GM19372 (cell line): ENCODE data around the gene EPS8L3.

Experiments
- ATAC-seq: cut with Tn5 transposase; IDR thresholded peaks from one replicate; pipeline ENCODE4 v1.9.1; 2021; ENCODE audit warnings: mild to moderate bottlenecking, low read depth, moderate library complexity; ENCODE audit not compliant: unreplicated experiment

The EPS8L3 gene

DNA sequence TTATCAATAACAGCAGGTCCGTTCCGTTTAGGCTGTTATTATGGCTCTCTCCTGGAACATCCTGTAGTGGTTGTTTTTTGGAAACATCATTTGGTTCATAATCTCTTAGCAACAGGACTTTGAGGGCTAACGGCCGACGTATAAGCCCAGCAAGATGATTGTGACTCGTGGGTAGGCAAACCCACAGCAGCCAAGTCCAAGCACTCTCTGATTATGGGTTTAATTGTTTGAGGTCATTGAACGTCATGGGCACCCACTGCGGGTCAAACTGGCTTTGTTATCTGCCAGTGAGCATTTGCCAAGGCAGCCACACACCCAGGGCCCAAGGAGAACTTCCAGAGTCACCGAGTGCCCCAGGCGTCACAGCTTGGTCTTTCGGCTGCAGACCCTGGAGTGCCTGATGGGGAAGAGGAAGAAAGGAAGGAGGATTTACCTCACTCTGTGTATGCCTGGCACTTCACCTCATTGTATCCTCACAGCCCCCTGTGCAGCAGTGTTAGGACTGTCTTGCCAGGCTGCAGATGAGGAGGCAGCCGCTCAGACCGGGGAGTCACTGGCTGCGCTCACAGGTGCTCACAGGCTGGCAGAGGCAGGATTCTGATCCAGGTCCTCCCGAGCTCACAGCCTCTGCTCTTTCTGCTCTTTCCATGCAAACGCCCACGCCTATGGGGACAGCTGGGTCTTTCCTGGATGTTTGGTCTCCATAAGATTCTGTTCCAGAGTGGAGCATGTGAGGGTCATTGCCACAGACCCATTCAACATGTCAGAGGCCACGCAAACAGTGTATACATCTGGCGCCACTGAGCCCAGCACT, 30.8 kb upstream of the EPS8L3 start:
- ATAC-seq = no peak

DNA sequence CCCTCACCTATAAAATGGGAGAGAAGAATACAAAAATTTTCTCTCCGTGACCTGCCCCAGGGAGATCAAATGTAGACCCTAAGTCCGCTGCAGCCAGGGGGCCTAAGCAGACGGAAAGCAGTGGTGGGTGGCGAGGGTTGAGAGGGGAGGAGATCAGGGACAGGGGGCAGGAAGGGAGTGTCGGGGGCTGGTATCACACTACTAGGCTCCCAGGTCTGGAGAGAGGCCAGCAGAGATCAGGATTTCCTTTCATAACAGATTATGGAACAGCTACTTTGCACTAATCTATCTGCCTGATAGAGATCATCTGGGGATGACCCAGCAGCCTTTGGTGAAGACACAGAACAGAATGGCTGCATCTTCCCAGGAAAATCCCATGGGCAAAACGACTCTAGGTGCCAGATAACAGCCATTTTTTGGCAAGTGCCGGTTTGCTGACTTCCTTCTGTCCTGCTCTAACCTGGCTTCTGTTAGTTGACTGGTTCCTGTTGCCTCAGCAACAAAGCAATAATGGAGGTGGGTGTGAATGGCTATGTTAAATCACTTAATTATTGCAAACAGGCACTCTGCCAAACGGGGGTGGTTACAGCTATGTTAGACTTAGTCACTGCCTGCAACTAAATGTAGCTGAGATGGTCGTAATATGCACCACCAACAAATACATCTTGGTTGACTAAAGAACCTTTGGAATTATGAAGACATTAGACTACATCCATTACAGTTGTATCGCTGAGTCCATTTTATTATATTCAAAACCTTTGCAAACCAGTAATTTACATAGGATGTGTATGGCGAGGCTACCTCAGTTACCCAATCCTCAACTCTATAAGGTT, 30.0 kb upstream of the EPS8L3 start:
- ATAC-seq = no peak

DNA sequence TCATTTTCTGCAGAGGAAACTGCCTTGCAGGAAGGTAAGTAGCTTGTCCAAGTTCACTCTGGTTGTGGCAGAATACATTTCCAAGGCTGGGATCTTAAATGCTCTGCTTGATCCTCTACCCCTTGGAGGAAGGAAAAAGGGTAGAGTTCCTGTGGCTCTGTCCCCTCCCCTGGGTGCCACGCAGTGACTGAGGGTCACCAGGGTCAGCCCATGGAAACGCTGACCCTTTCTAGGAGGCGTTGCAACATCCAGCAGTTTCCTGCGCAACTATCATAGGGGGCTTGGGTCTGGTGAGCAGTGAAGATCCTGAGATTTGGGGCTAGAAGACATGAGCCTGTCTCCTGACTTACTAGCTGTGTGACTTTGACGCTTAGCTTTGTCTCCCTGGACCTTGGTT, 29.4 kb upstream of the EPS8L3 start:
- ATAC-seq = no peak

DNA sequence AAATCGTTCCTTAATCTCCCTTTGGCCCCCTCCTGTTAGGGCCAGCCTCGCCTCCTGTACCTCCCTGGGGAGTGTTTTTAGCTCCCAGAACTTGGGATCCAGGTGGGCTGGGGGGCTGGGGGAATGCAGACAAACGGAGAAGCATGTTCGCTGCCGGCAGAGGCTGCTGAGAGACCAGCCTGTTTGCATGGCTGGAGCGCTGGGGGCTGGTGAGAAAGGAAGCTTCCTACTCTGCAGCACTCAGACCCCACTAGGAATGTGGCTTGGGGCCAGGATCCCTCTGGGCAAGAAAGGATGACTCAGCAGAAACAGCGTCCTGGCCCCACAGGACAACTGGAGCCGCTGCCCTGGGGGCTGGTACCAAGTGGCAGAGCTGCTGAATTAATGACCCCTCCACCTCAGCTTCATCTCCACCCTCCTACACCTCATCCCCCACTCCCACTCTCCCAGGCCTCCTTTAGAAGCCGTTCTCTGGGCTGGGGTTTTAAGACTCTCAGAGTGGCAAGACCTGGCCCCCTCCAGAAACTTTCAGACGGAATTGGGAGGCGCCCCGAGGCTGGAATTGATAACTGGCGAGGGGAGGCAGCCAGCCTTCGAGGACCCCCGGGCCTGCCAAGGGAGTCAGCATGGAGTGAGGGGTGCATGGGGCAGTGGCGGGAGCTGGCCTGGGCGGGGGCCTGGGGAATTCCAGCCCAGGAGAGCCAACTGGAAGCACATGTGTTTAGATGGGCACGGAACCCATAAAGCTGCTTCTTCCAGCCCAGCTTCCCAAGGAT, 28.5 kb upstream of the EPS8L3 start:
- ATAC-seq = no peak

DNA sequence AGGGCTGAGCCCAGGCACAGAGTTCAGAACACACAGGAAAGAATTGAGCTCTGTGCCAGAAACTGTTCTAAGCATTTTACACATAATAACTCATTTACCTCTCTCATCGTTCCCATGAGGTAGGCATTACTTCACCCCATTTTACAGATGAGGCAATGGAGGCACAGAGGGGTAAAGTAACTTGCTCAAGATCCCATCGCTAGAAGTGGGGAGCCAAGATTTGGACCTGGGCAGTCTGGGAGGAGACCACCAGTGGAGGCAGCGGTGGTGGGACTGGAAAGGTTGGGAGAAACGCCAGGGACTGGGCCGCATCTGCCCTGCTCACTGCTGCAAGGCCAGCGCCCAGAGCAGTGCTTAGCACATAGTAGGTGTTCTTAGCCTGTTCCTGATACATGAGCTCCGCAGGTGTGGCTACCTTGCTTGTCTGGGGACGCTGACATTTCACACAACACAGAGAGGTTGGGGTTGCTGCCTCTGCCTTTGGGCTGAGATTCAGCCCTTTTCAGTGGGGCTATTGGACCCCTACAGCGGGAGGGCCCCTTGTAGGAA, 27.8 kb upstream of the EPS8L3 start:
- no peak for ATAC-seq

DNA sequence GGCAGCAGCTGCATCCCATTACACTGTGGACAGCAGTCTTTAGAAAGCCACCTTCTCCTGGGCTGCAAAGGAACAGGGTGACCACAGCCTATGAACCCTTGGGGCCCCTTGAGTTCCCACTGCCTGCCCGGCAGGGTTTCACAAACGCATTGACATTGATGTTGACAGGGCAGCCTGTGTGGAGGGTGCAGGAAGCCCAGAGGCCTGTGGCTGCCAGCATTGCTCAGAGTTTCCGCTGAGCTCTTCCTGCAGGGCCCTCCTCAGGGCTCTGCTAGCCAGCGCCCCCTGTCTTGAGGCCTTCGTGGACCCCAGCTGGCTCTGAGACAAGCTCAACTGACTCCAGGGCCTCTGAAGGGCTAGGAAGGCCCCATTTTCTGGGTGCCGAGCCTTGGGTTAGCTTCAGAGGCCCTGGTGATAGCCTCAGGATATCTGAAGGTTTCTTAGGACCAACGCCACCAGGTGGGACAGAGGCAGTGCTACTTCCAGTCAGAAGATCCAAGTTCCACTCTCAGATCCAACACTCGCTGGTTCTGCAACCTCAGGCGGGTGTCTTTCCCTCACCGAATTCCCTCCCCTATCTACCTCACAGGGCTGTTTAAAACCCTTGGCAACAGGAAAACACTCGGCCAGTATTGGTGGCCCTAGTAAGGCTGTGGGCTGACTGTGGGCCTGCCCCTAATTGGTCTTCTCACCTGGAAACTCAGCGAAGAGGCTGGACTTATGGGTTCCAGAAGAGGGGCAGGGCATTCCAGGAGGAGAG, 27.2 kb upstream of the EPS8L3 start:
- ATAC-seq = no peak

DNA sequence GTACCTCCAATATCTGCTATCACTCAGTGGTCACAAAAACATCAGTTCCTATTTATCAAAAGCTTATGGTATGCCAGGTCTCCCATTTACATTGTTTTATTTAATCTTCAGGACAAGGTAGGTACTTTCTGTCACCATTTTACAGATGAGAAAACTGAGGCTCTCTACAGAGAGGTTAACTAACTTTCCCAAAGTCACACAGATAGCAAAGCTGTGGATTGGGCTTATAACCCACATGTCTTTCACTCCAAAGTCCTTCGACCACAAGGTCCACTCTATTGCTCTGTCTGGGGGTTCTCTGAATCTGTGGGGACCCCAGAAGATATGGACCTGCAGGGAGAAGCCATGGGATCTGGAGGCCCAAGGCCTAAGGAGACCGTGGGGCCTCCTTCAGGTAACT, 26.6 kb upstream of the EPS8L3 start:
- ATAC-seq = no peak

DNA sequence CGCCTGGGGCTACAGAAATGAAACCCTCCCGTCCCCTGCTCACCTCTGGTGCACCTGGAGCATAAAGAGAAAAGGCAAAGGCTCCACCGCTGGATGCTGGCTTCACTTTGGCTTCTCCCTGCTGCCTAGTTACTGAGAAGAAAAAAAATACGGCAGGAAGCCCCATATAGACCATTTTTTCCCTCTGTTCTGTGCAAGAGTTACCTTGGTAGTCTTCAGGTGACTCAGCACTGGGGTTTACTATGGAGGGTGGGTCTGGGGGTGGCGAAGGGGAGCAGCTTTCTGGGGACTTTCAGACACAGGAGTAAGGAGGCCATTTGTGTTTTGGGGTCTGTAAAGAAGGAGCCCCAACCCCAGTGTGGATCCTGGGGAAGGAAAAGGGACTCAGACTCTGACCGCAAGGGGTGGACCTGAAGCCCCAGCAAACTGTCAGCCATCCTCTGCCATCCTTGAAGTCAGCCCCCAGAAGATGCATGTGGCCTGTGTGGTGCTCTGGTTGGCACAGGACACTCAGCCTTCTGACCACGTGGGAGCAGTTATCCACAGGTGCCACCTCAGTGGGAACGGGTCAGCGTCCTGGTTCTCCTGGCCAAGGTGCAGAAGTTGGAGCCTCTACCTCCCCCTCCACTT, 25.9 kb upstream of the EPS8L3 start:
- no peak for ATAC-seq

DNA sequence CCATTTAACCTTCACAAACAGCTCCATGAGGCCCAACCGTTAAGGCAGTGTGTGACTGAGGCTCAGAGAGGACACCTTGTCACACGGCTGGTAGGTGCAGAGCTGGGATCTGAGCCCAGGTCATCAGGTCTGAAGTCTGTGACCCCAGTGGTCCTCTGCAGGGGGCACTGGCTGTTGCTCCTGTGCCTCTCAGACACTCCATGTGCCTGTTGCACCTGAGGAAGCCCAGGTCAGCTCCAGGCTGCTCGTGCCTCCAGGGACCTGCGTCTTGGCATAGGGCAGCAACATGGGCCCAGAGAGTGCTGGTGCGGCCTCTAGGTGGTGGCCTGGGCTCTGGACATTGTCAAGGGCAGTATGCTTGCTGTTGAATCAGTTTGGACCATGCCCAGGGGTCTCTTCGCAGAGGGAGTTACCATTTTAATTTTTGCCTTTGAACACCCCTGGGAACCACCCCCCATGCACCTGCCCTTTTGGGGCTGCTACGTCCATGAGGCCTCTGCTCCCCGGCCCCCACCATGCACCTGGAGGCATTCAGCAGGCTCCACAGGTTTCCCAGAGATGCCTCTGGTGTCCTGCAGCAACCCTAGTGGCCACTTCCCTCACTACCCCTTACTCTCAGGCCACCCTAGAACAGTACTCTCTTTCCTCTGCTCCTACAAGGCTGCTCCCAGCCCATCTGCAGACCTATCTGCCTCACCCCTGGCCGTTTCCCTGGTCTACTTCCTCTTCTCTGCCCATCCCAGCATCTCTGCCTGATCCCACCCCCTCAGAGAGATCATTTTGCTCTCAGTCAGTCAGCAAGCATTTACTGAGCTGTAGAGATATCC, 25.2 kb upstream of the EPS8L3 start:
- no peak for ATAC-seq

DNA sequence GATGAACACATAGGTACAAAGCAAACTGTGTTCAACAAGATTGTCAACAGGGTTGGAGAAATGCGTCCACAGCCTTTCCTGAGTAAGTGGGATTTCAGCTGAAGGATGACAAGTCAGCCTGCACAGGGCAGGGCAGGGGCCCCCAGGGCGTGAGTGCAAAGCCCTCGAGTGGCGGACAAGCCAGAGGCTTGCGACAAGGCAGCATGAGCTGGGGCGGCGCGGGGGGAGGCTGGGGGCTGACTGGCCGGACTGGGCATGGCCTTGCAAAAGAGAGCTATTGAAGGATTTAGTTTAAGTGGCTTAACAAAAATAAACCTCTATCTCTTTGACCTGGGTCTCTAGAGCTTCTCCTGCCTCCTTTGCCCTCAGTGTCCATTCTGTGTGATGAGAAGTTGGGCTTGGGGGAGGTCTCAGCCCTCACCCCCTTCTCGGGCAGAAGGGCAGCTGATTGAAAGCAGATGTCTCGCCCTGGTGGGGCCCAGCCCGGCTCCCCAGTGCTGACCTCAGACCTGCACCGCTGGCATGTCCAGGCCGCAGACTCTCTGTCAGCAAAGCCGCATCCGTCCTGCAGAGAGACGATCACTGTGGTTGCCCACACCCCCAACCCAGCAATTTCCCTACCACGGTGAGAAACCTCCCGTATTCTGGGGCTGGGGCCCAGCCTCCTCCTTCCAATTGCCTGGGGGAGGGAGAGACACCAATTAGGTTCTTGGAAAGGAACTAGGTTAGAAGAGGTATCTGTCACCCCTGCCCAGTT, 24.3 kb upstream of the EPS8L3 start:
- no peak for ATAC-seq

DNA sequence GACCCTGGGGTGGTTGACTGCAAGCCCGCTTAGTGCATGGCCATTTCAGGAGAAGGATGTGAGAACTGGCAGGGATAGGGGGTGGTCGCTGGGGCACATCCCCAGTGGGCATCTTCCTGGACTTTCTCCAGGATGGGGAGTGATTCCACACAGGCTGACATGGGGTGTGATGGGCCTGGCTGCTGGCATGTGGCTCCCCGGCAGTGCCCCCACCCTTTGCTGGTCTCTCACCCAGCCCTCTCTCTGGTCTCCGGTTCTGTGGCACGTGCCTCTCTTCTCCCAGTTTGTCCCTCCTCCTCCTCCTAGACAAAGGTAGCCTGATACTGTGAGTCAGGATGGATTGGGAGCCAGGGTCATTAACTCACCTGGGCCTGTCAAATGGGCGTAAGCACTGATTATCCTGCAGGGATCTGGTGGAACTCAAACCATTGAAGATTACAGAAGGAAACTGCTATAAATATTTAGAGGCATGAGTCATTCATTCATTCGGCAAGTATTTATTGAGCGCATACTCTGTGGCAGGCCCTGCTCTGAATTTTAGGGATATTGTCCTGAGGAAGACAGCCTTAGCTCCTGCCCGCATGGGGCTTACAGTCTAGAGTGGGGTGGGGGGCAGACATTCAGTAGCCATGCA, 23.6 kb upstream of the EPS8L3 start:
- no peak for ATAC-seq

DNA sequence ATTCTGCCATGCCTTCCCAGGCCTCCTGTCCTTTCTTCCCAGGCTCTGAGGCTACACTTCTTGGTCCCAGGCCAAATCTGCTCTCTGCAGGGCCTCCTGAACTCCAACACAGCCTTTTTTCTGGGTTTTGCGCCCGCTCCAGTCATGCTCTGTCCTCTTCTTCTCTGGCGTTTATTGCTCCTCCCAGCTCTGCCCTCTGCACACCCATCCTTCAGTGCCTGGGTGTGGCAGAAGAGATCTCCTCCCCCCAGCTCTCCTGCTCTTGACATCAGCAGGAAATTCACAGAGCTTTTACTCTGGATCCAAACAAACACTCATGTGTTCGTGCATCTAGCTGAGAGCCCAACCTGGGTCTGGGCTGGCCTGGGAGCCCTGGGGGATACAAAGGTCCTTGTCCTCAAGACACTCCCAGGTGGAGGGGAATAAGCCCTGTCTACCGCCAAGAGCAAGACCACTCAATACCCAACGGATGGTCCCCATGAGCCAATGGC, 22.9 kb upstream of the EPS8L3 start:
- ATAC-seq = no peak

DNA sequence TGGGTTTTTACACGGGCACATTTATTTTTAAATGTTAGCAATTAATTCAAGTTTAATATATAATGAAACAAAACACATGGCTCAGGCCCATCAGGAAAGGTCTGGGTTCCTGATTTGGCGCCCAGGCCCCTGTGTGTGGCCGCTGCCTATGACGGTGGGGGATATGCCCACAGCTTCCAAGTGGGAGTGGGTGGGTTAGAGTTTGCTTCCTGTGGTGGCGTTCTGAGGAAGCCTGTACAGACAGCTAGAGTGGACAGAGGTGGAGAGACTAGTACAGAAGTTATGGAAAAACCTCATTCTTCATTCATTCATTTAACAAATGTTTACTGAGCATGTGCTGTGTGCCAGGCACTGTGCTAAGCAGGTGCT, 22.4 kb upstream of the EPS8L3 start:
- ATAC-seq = no peak

DNA sequence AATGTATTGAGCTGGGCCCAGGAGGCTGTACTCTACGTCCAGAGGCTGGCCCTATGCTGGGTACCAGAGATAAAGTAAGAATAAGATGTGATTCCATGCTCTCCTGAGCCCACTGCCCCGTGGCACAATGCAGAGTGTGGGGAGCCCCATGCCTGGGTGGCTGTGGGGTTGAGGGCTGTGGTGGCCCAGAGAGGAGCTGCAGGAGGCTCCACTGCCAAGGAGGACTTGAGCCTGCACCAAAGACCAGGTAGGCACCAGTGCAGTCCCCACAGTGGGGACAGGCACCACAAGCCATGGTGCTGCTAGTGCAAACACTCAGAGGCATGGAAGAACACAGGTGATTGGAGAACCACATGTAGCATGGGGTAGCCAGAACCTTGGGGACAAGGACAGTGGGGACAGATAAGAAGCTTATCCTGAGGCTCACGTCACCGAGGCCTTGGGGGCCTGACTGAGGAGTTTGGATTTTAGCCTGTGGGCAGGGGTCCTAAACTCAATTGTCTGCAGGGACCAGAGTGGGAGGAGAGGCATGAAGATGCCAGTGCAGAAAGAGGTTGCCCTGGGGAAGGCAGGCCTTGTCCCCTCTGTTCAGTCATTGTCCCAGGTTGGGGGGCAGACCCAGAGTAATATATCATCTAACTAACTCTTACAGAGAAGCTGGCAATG, 21.9 kb upstream of the EPS8L3 start:
- no peak for ATAC-seq

DNA sequence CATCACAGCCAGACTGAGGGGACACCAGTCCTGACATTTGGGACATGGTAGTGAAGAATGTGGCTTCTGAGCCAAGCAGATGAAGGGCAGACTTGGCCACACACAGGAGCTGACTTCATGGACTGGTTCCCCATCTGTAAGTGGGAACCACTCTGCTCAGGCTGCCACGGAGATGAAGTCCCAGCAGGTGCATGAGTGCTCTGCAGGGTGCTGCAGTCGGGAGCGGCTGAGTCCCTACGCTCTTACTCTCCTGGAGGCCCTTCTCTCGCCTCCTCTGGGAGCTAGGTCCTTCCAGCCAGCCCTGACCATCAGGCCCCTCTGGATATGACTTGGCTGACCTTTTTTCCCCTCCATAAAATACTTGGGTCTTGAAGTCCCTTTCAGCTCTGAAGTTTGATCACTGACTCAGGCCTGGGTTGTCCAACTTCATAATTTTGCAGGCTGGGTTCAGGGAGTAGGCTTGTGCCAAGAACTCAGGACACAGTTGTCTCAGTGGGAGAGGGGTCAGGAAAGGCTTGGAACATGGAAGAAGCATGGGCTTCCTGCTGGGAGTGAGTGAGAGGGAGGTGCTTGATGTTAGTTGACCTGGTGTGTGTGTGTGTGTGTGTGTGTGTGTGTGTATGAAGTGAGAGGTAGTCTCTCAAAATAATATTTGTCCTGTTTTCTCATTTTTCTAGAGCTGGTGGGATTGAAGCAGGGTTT, 21.0 kb upstream of the EPS8L3 start:
- ATAC-seq = no peak

DNA sequence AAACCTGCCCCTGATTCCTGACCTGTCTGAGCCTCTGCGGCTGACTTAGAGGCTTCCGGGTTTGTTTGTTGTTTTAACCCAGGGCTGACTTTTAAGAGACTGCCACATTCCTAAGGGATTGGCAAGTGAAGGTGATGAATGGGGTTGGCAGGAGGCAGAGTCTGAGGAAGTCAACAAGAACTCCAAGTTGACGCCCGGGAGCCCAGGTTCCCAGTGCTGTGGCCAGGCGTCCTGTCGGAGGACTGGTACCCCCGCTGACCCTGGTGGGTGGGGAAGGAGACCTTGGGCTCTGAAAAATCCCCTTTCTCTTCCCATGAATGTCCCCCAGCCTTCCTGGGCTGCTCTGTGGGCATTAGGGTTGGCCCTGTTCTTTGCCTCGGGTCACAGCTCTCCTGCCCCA, 19.7 kb upstream of the EPS8L3 start:
- ATAC-seq = no peak
